Mucosa of stomach (tissue), 1 donor: ENCODE results near the gene HIPK2.
"Not testable (repeated sequence)": the region's sequence is repeated elsewhere in the genome, so short reads cannot be mapped to it uniquely, and the experiment has no call there.

Source experiments
- H3K27me3 ChIP-seq: one replicate; pipeline ENCODE4 v1.7.0; 2013; ENCODE audit warnings: mild to moderate bottlenecking, low read length; ENCODE audit not compliant: control insufficient read depth, insufficient read depth
- H3K36me3 ChIP-seq: one replicate; pipeline ENCODE4 v1.7.0; 2013; ENCODE audit warnings: low read length; ENCODE audit not compliant: control insufficient read depth, insufficient read depth
- H3K4me1 ChIP-seq: one replicate; pipeline ENCODE4 v1.7.0; 2013; ENCODE audit warnings: mild to moderate bottlenecking, low read length; ENCODE audit not compliant: control insufficient read depth, insufficient read depth
- H3K4me3 ChIP-seq: one replicate; pipeline ENCODE4 v1.7.0; 2013; ENCODE audit warnings: low read length
- H3K9ac ChIP-seq: one replicate; pipeline ENCODE4 v1.7.0; 2013; ENCODE audit warnings: mild to moderate bottlenecking, low read length, moderate library complexity
- H3K9me3 ChIP-seq: one replicate; pipeline ENCODE4 v1.7.0; 2013; ENCODE audit warnings: mild to moderate bottlenecking, low read length, moderate library complexity; ENCODE audit not compliant: control insufficient read depth
- donor health status: Pancreatic carcinoma.

HIPK2 gene

GRCh38 chr7:139623518-139623917 is 154.3 kb downstream of the HIPK2 start:
- Histone ChIP-seq H3K27me3 (no peaks in the 10 kb centered on the region), H3K4me1 (no peaks in the 10 kb centered on the region), H3K4me3 (no peak overlapping the region), H3K9me3 (no peaks in the 10 kb centered on the region), H3K9ac (no peak overlapping the region), H3K36me3 (peaks cover 26% of the 10 kb centered on the region)

- peaks cover 21% of the 10 kb centered on the region for H3K36me3 ChIP-seq
Observed at GRCh38 chr7:139620676-139621344, 157.0 kb downstream of the HIPK2 start.

DNA sequence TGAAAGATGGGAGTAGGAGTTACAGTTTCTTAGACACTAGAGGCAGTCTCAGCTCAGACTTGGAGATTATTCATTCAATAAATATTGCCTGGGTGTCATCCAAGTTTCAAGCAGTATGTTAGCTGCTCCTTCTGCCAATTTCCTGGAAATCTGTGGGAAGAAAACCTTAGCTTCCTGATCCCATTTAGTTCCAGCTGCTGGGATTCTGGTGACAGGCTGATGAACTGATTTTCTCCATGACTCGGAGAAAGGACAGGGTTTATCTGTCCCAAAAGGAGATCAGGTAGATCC is 158.5 kb downstream of the HIPK2 start:
- Histone ChIP-seq H3K4me1 (no peaks in the 10 kb centered on the region), H3K9ac (no peak overlapping the region), H3K9me3 (no peaks in the 10 kb centered on the region), H3K27me3 (no peaks in the 10 kb centered on the region), H3K36me3 (peaks cover 25% of the 10 kb centered on the region), H3K4me3 (no peak overlapping the region)

More at GRCh38 chr7:139620676-139621344, 157.0 kb downstream of the HIPK2 start:
- H3K9me3 ChIP-seq: no peaks in the 10 kb centered on the region
- H3K9ac ChIP-seq: no peak overlapping the region
- no peak overlapping the region for H3K4me3 ChIP-seq
- H3K4me1 ChIP-seq: no peaks in the 10 kb centered on the region
- no peaks in the 10 kb centered on the region for H3K27me3 ChIP-seq

- Histone ChIP-seq H3K9ac (no peak overlapping the region), H3K27me3 (no peaks in the 10 kb centered on the region), H3K4me1 (no peaks in the 10 kb centered on the region), H3K9me3 (no peaks in the 10 kb centered on the region), H3K4me3 (no peak overlapping the region), H3K36me3 (peaks cover 28% of the 10 kb centered on the region)
Observed at GRCh38 chr7:139618482-139619366, 159.1 kb downstream of the HIPK2 start.

GRCh38 chr7:139617074-139617473 is 160.7 kb downstream of the HIPK2 start:
- Histone ChIP-seq H3K4me3 (no peak overlapping the region), H3K27me3 (no peaks in the 10 kb centered on the region), H3K9ac (no peak overlapping the region), H3K9me3 (no peaks in the 10 kb centered on the region), H3K36me3 (peaks cover 38% of the 10 kb centered on the region), H3K4me1 (no peaks in the 10 kb centered on the region)

DNA sequence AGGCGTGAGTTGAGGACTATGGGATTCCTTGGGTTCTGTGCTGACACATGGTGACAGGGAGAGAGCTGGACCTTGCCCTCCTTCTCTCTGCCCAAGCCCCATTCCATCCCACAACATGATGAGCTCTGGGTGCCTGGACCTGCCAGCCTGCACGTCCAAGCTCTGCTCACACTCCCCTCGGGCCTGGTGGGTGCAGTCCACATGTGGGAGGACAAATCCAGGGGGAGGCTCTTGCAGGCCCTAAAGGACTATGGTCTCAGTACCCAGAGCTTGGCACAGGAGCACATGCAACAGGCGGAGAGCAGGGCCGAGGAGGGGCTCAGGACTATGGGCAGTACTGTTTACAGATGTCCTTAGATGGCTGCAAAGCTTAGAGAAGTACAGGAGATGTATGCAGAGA is 162.9 kb downstream of the HIPK2 start:
- Histone ChIP-seq H3K9ac (no peak overlapping the region), H3K4me1 (no peaks in the 10 kb centered on the region), H3K4me3 (no peak overlapping the region), H3K36me3 (peaks cover 38% of the 10 kb centered on the region), H3K27me3 (no peaks in the 10 kb centered on the region), H3K9me3 (no peaks in the 10 kb centered on the region)

GRCh38 chr7:139613971-139614411 is 163.8 kb downstream of the HIPK2 start:
- no peak overlapping the region for H3K9ac ChIP-seq
- no peaks in the 10 kb centered on the region for H3K9me3 ChIP-seq
- H3K4me1 ChIP-seq: no peaks in the 10 kb centered on the region
- H3K36me3 ChIP-seq: peaks cover 38% of the 10 kb centered on the region
- H3K27me3 ChIP-seq: no peaks in the 10 kb centered on the region
- no peak overlapping the region for H3K4me3 ChIP-seq

DNA sequence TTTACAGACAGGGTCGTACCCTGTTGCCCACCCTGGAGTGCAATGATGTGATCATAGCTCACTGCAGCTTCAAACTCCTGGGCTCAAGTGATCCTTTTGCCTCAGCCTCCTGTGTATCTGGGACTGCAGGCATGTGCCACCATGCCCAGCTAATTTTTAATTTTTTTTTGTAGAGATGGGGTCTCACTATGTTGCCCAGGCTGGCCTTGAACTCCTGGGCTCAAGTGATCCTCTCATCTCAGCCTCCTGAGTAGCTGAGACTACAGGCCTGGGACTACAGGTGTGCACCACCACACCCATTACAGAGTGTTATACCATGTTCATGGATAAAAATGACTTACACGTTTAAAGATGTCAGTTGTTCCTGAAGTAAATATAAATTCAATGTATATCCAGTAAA is 166.2 kb downstream of the HIPK2 start:
- H3K4me1 ChIP-seq, H3K4me3 ChIP-seq, H3K9ac ChIP-seq, H3K27me3 ChIP-seq, H3K9me3 ChIP-seq: not testable (repeated sequence)
- peaks cover 25% of the 10 kb centered on the region for H3K36me3 ChIP-seq

DNA sequence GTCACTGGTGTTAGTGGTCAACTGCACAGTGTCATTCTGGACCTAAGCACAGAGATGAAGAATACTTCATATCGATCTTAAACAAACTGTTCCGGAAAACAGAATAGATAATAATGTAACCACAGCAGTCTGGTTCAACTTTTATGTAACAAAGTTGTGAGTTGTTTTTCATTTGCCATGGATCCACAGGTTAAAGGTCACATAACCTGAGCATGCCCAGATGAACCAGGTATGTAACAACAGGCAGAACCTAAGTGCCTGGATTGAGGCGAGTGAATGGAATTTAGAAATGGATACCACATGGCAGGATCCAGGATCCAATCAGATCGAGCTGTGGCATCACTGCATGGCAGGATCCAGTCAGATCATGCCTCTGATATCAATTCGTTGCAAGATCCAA is 167.2 kb downstream of the HIPK2 start:
- H3K9ac ChIP-seq: no peak overlapping the region
- no peak overlapping the region for H3K4me3 ChIP-seq
- no peaks in the 10 kb centered on the region for H3K9me3 ChIP-seq
- no peaks in the 10 kb centered on the region for H3K27me3 ChIP-seq
- H3K36me3 ChIP-seq: peaks cover 25% of the 10 kb centered on the region
- no peaks in the 10 kb centered on the region for H3K4me1 ChIP-seq

GRCh38 chr7:139603896-139604295 is 173.9 kb downstream of the HIPK2 start:
- Histone ChIP-seq H3K9me3 (no peaks in the 10 kb centered on the region), H3K9ac (no peak overlapping the region), H3K4me3 (no peak overlapping the region), H3K4me1 (no peaks in the 10 kb centered on the region), H3K27me3 (no peaks in the 10 kb centered on the region), H3K36me3 (peaks cover 9% of the 10 kb centered on the region)

GRCh38 chr7:139603282-139603681 is 174.5 kb downstream of the HIPK2 start:
- H3K4me3 ChIP-seq: no peak overlapping the region
- H3K9ac ChIP-seq: no peak overlapping the region
- no peaks in the 10 kb centered on the region for H3K4me1 ChIP-seq
- H3K9me3 ChIP-seq: no peaks in the 10 kb centered on the region
- no peaks in the 10 kb centered on the region for H3K27me3 ChIP-seq
- H3K36me3 ChIP-seq: peaks cover 9% of the 10 kb centered on the region

DNA sequence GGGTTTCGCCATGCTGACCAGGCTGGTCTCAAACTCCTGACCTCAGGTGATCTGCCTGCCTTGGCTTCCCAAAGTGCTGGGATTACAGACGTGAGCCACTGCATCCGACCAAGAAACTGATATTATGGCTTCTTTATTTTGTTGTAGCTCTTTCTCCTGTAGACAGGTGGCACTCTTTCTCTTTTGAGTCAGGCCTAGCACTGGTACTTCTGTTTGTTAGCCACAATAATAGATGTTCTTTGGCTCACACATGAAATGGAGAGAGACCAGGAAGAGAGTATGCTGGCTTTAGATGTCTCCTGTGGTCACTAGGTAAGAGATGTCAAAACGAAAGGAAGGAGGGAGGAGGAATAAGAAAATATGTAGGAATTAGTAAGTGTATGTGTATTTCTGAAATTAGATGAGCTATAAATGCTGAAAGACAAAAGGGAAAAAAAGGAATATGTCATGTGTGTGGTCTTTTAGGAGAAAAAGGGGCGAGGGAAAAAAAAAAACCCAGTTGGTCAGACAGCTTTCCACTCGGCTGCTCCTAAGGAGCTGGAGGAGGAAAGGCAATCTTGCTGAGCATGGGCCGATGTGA is 175.6 kb downstream of the HIPK2 start:
- Histone ChIP-seq H3K9me3 (no peaks in the 10 kb centered on the region), H3K9ac (no peak overlapping the region), H3K4me1 (no peaks in the 10 kb centered on the region), H3K36me3 (peaks cover 9% of the 10 kb centered on the region), H3K27me3 (no peaks in the 10 kb centered on the region), H3K4me3 (no peak overlapping the region)
